Measurements from ENCODE around the gene SYNJ2. TPM values are rescaled to one million over a fixed set of nuclear protein-coding genes. Genes with fewer than 3 reads are reported as not detected.

Gene SYNJ2
- total and polyA plus RNA-seq, 2 of the 4 experiments (the other 2 are of a cell fraction) = 40.8 to 45.2 TPM

DNA sequence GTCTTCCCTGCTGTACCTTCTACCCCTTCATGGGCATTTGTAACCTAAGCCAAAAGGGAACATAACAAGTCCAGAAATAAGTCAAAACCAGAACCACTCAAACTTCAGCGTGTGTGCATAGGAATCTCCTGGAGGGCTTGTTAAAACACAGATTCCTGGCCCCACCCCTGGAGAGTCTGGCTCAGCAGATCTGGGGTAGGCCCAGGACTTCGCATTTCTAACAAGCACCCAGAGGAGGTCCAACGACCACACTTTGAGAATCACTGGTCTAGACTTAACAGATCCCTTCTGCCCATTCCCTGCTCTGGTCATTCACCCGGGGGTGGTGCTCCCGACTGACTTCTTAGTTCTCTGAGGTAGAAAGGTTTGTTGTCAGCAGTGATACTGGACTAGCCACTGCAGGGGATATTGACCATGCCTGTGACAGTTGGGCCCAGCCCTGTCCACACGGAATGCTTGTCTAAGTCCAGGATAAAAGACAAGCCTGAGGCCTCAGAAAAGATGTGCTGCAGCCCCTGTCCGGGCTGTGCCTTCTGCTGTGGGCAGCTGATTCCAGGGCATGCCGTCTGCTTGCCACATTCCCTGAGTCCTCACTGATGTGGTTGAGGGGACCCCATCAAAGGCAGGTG, 68.6 kb downstream of the SYNJ2 start:
- peak overlapping the region; percentile 41 for H2BK20ac ChIP-seq (ENCODE audit: low read depth, low read length)
- H3K4me3 ChIP-seq (ENCODE audit: insufficient read depth, low read depth, low read length) = no peak overlapping the region
- peak overlapping the region; percentile 65 for H3K14ac ChIP-seq (replicated peaks; ENCODE audit: low read depth, low read length)
- DNase-seq = no peak
- no peaks in the 10 kb centered on the region for H3K9me3 ChIP-seq (ENCODE audit: control insufficient read depth, insufficient read depth, low read length)
- peak overlapping the region in 1 of 2 experiments; percentile 57; a peak in 3 of 4 replicates for H4K8ac ChIP-seq (ENCODE audit: low read depth in 2 of 2, low read length in 2 of 2)
- H3K27ac ChIP-seq (ENCODE audit: insufficient read depth, low read length) = no peak overlapping the region; the same call in 1 of the 2 replicates
- H4K91ac ChIP-seq (ENCODE audit: insufficient read depth, low read depth, low read length) = peak overlapping the region; percentile 57
- H3K4ac ChIP-seq (ENCODE audit: low read depth, low read length) = peak overlapping the region; percentile 73
- no peak overlapping the region for H2AFZ ChIP-seq (replicated peaks; ENCODE audit: low read length, poor library complexity)
- no TSS peak for BruUV-seq (replicated peaks)
- H2BK120ac ChIP-seq (ENCODE audit: low read depth, low read length) = peak overlapping the region; percentile 56
- H3K9me1 ChIP-seq (ENCODE audit: insufficient read depth, low read length) = peaks cover 50% of the 10 kb centered on the region
- in situ Hi-C loops (cut with MboI; ENCODE audit: low sequenced_read_pairs) = no loop called here
- H4K5ac ChIP-seq (ENCODE audit: low read depth, low read length) = peak overlapping the region; percentile 7; the same call in 1 of the 2 replicates
- no peak overlapping the region for H2AK9ac ChIP-seq (replicated peaks; ENCODE audit: low read depth, low read length, poor library complexity)
- H3K9ac ChIP-seq (ENCODE audit: low read depth, low read length) = no peak overlapping the region
- no peak overlapping the region for H3K4me2 ChIP-seq (ENCODE audit: low read depth, low read length)
- peak overlapping the region; percentile 30; the same call in 1 of the 3 replicates for H2BK15ac ChIP-seq (ENCODE audit: low read depth, low read length)
- peak overlapping the region; percentile 32; the same call in 1 of the 2 replicates for H3K18ac ChIP-seq (ENCODE audit: low read depth, low read length)
- ChIA-PET CTCF (no interaction called here), POLR2A (ENCODE audit: unreplicated experiment) (no interaction called here)
- peak overlapping the region; percentile 74 for H2BK5ac ChIP-seq (ENCODE audit: low read depth, low read length, poor library complexity, severe bottlenecking)
- peaks cover 34% of the 10 kb centered on the region for H3K36me3 ChIP-seq (ENCODE audit: control insufficient read depth, insufficient read depth, low read length)
- peaks cover 8% of the 10 kb centered on the region for H3K4me1 ChIP-seq (ENCODE audit: control insufficient read depth, insufficient read depth, low read length)
- intact Hi-C loops (cut with micrococcal nuclease) = no loop called here
- no peaks in the 10 kb centered on the region for H3K27me3 ChIP-seq (ENCODE audit: control insufficient read depth, insufficient read depth, low read length)
- H3K79me1 ChIP-seq (ENCODE audit: low read depth in 1 of 2, low read length in 2 of 2) = peaks cover 37 to 77% of the 10 kb centered on the region in 2 experiments
- H3K56ac ChIP-seq (ENCODE audit: extremely low read depth, insufficient read depth, low read length) = no peak overlapping the region
- peak overlapping the region; percentile 28; the same call in 1 of the 2 replicates for H3K23ac ChIP-seq (ENCODE audit: low read depth, low read length)
- WGBS, 2 experiments (ENCODE audit: extremely low coverage in 2 of 2, insufficient read length in 1 of 2) = 80% methylated on average over 2 of the region's 8 CpGs; no CpG with 5 or more reads in 1 of the 2 experiments
- dilution Hi-C loops (cut with HindIII; ENCODE audit: low sequenced_read_pairs, unreplicated experiment) = no loop called here
- no peaks in the 10 kb centered on the region for H4K20me1 ChIP-seq (ENCODE audit: insufficient read depth, low read length)
- TF ChIP-seq CEBPB (IDR thresholded peaks at IDR 0.05; ENCODE audit: low read depth, low read length) = no peak
- no peak for TF ChIP-seq MAZ (IDR thresholded peaks at IDR 0.05; ENCODE audit: borderline replicate concordance, low read depth, low read length)
- TF ChIP-seq, protein P1, sequence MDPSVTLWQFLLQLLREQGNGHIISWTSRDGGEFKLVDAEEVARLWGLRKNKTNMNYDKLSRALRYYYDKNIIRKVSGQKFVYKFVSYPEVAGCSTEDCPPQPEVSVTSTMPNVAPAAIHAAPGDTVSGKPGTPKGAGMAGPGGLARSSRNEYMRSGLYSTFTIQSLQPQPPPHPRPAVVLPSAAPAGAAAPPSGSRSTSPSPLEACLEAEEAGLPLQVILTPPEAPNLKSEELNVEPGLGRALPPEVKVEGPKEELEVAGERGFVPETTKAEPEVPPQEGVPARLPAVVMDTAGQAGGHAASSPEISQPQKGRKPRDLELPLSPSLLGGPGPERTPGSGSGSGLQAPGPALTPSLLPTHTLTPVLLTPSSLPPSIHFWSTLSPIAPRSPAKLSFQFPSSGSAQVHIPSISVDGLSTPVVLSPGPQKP (IDR thresholded peaks at IDR 0.05; ENCODE audit: borderline replicate concordance, low read depth, low read length) = no peak
- no peak for TF ChIP-seq RFX5 (IDR thresholded peaks at IDR 0.05; ENCODE audit: low read depth, low read length)
- TF ChIP-seq RAD21 (IDR thresholded peaks at IDR 0.05; ENCODE audit: low read length) = no peak
- no peak for TF ChIP-seq CHD1 (IDR thresholded peaks at IDR 0.05; ENCODE audit: low read depth, low read length)
- TF ChIP-seq MAFK (IDR thresholded peaks at IDR 0.05; ENCODE audit: low read depth, low read length) = no peak
- no peak for TF ChIP-seq MXI1 (IDR thresholded peaks at IDR 0.05; ENCODE audit: borderline replicate concordance, low read depth, low read length)
- TF ChIP-seq SMC3 (IDR thresholded peaks at IDR 0.05; ENCODE audit: low read depth, low read length) = no peak
- no peak for TF ChIP-seq NFE2L2 (IDR thresholded peaks at IDR 0.05; ENCODE audit: low read depth, low read length)
- TF ChIP-seq, protein P2, sequence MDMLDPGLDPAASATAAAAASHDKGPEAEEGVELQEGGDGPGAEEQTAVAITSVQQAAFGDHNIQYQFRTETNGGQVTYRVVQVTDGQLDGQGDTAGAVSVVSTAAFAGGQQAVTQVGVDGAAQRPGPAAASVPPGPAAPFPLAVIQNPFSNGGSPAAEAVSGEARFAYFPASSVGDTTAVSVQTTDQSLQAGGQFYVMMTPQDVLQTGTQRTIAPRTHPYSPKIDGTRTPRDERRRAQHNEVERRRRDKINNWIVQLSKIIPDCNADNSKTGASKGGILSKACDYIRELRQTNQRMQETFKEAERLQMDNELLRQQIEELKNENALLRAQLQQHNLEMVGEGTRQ (IDR thresholded peaks at IDR 0.05; ENCODE audit: low read depth, low read length) = no peak
- TF ChIP-seq, protein P3, sequence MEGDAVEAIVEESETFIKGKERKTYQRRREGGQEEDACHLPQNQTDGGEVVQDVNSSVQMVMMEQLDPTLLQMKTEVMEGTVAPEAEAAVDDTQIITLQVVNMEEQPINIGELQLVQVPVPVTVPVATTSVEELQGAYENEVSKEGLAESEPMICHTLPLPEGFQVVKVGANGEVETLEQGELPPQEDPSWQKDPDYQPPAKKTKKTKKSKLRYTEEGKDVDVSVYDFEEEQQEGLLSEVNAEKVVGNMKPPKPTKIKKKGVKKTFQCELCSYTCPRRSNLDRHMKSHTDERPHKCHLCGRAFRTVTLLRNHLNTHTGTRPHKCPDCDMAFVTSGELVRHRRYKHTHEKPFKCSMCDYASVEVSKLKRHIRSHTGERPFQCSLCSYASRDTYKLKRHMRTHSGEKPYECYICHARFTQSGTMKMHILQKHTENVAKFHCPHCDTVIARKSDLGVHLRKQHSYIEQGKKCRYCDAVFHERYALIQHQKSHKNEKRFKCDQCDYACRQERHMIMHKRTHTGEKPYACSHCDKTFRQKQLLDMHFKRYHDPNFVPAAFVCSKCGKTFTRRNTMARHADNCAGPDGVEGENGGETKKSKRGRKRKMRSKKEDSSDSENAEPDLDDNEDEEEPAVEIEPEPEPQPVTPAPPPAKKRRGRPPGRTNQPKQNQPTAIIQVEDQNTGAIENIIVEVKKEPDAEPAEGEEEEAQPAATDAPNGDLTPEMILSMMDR (conservative IDR thresholded peaks at IDR 0.05; ENCODE audit: low read depth, low read length) = no peak
- no peak for TF ChIP-seq POLR2A (IDR thresholded peaks at IDR 0.05; ENCODE audit: low read depth, low read length)
- TF ChIP-seq RCOR1 (IDR thresholded peaks at IDR 0.05; ENCODE audit: insufficient replicate concordance, low read length) = no peak
- no peak for ATAC-seq (ENCODE audit: low read depth)
- H2AK5ac ChIP-seq (ENCODE audit: low read depth, low read length) = peak overlapping the region; percentile 63; the same call in 1 of the 2 replicates
